Glomerular endothelial cell (primary cell): ENCODE measurements around the gene KIF5A. TPM values are rescaled to one million over a fixed set of nuclear protein-coding genes. Genes with fewer than 3 reads are reported as not detected.
"Not testable (repeated sequence)": the region's sequence is repeated elsewhere in the genome, so short reads cannot be mapped to it uniquely, and the experiment has no call there.

Experiments
- DNase-seq: peaks from one replicate; pipeline ENCODE4 v3.0.0-alpha.2; 2011; ENCODE audit warnings: low read depth, low spot score; ENCODE audit errors: extremely low read depth
- total RNA-seq: library from RNA; depleted of rRNA; stranded (reverse); fragments of >200 nt; gene quantifications from 2 replicates; pipeline ENCODE4 v1.2.3, GENCODE V29; 2015

The KIF5A gene
- total RNA-seq, 1 donor from 2014 or later: 0.06 TPM

GRCh38 chr12:57552835-57553313 is 3.0 kb downstream of the KIF5A start:
- no peak for DNase-seq

DNA sequence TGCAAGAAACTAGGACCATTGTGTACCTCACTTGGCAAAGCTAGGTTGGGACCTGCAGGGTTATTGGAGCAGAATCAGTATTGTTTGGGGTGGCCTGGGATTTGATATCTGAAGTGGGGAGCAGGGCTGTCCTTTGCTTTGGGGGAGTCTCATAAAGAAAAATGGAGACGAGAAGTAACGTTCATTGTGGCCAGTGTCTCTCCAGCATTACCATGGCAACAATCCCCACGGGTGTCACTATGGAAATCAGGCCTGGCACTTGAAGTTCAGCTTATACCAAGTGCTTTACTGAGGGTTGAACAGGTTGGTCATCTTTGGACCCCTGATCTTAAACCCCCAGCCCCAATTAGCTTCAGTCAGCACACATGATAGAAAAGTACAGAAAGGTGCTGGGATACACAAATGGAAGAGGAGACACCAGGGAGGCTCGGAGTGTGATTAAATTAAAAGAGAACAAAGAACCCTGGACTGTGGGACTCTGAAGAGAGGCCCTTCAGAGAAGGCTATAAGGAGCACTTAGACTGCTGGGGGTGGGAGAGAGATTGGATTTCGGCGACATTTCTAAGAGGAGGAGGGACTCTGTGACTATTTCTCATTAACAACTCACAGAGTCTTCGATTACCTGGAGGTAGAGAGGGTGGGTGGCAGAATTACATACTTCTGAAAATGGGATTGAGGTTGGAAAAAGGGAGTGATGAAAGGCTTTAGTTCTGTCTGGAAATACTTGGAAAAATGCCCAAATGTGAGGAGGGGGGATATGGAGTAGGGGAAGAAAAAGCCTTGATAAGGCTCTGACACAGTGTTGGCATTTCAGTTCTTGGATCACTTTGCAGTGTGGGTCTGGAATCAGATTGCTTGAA is 3.7 kb downstream of the KIF5A start:
- no peak for DNase-seq

DNA sequence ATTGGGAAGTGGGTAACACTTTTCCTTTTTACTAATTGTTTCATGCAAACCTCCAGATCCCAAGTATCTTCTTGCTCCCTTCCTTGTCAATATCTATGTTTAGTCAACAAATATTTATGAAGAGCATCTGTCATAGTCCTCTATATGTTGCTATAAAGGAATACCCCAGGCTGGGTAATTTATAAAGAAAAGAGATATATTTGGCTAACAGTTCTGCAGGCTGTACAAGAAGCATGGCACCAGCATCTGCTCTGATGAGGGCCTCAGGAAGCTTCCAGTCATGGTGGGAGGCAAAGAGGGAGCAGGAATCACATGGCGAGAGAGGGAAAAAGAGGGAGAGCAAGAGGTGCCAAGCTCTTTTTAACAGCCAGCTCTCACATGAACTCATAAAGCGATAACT is 4.6 kb downstream of the KIF5A start:
- DNase-seq: no peak

GRCh38 chr12:57554897-57555296 is 5.1 kb downstream of the KIF5A start:
- DNase-seq: no peak

- DNase-seq: no peak
Measured at GRCh38 chr12:57558864-57559263, 9.0 kb downstream of the KIF5A start.

DNA sequence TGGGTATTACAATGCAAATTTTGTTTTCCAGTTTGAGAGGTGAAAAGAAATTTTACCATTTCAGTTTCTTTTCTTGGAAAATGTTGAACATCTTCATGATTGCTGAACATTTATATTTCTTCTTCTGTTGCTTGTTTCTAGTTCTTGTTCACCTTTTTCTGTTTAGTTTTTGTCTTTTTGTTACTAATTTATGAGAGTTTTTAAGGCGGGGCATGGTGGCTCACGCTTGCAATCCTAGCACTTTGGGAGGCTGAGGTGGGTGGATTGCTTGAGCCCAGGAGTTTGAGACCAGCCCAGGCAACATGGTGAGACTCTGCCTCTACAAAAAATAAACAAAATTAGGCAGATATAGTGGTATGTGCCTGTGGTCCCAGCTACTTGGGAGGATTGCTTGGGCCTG is 10.7 kb downstream of the KIF5A start:
- no peak for DNase-seq

GRCh38 chr12:57561117-57561516 is 11.3 kb downstream of the KIF5A start:
- not testable (repeated sequence) for DNase-seq

DNA sequence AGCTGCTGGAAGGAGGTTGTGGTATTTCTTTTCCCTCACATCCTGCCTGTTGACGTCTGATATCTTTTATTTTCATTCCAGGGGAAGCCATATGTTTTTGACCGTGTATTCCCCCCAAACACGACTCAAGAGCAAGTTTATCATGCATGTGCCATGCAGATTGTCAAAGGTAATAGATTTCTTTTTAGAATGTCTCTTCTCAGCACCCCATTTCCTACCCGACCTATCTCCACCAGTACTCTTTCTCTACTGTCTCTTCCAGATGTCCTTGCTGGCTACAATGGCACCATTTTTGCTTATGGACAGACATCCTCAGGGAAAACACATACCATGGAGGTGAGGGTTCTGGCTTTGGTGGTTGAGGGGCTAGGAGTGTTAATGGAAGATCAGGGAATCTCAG is 13.5 kb downstream of the KIF5A start:
- DNase-seq: no peak

DNA sequence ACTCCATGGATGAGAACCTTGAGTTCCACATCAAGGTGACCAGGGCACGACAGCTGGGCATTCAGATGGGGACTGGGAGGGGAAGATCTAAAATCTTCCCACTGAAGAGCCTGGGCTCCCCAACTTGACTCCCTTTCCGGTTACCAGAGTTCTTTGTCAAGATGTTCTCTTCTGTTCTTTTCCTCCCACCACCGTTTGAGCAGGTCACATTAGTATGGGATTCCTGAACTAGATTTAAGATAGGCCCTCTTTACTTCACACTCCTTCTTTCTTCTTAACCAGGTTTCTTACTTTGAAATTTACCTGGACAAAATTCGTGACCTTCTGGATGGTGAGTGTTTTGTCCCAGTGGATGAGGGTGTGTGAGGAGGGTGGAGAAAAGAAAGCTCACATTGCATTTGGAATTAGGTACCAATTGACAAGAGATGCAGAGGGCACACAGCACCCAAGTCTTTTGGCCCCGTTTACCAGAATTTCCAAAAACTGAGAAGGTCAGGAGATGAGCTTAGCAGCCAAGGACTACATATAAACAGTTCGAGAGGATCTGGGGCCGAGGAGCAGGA is 14.4 kb downstream of the KIF5A start:
- DNase-seq: no peak

GRCh38 chr12:57568838-57569237 is 19.0 kb downstream of the KIF5A start:
- no peak for DNase-seq

DNA sequence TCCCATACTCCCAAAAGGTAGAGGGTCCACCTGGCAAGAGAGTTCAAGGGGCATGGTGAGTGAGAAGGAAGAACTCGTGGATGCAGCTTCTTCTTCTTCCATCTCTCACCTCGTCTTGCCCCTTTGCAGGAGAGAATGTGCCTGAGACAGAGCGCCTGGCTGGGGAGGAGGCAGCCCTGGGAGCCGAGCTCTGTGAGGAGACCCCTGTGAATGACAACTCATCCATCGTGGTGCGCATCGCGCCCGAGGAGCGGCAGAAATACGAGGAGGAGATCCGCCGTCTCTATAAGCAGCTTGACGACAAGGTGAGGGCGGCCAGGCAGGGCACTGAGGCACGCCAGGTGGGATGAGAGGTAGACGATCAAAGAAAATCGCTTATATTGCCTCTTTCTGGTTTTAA is 20.0 kb downstream of the KIF5A start:
- DNase-seq: no peak

DNA sequence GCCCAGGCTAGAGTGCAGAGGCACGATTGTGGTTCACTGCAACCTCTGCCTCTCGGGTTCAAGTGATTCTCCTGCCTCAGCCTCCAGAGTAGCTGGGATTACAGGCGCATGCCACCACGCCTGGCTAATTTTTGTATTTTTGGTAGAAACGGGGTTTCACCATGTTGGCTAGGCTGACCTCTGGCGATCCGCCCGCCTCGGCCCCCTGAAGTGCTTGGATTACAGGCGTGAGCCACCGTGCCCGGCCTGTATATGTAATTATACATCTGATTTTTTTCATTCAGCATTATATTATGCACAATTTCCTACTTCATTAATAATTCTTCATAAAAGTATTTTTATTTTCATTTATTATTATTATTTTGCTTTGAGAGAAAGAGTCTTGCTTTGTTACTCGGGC is 20.6 kb downstream of the KIF5A start:
- DNase-seq: not testable (repeated sequence)

- no peak for DNase-seq
Measured at GRCh38 chr12:57571926-57572762, 22.3 kb downstream of the KIF5A start.

GRCh38 chr12:57574795-57575194 is 25.0 kb downstream of the KIF5A start:
- no peak for DNase-seq

DNA sequence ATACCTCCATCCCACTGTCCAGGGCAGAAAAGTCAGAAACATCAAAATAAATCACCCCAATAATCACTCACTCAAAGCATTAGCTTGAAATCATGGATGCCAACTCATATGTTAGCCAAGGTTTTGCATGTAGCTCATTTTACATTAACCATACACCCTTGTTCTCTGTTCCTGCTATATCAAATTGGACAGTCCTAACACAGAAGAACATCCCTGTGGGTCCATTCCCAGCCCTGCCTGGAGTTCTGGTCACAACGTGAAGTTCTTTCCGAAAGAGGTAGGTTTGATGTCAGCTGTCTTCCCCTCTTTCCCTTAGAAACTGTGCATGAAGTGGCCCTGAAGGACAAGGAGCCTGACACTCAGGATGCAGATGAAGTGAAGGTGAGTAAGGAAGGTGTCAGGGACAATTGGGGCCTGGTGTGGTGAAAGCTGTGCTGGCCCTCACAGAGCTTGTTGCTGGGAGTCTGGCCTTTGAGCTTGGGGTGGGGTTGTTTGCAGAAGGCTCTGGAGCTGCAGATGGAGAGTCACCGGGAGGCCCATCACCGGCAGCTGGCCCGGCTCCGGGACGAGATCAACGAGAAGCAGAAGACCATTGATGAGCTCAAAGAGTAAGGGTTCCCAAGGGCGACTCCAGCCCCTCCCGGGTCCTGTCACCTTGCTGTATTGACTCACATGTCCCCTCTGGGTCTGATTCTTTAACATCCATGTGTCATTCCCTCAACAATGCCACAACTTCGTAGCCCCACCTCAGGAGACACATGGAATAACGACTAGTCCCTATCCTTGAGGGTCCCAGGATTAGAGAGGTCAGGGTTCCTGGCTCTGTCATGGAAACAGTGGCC is 26.1 kb downstream of the KIF5A start:
- DNase-seq: no peak

DNA sequence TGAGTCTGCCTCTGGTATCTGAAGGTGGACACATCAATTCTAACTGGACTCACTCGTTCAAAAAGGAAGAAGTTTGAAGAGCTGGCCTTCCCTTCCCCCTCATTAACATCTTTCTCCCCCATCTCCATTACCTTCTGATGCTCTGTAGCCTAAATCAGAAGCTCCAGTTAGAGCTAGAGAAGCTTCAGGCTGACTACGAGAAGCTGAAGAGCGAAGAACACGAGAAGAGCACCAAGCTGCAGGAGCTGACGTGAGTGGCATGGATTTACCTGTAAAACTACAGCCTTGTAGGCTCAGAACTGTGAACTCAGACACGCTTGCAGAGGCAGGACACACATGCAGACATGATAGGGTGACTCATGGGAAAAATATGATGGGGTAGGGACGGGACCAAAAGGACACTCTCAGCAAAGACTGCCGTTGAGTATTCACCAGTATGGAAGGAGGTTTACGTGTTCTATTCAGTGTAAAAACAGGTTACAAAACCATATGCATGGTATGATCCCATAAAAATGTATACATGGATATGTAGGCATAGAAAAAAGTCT is 26.8 kb downstream of the KIF5A start:
- DNase-seq: no peak

DNA sequence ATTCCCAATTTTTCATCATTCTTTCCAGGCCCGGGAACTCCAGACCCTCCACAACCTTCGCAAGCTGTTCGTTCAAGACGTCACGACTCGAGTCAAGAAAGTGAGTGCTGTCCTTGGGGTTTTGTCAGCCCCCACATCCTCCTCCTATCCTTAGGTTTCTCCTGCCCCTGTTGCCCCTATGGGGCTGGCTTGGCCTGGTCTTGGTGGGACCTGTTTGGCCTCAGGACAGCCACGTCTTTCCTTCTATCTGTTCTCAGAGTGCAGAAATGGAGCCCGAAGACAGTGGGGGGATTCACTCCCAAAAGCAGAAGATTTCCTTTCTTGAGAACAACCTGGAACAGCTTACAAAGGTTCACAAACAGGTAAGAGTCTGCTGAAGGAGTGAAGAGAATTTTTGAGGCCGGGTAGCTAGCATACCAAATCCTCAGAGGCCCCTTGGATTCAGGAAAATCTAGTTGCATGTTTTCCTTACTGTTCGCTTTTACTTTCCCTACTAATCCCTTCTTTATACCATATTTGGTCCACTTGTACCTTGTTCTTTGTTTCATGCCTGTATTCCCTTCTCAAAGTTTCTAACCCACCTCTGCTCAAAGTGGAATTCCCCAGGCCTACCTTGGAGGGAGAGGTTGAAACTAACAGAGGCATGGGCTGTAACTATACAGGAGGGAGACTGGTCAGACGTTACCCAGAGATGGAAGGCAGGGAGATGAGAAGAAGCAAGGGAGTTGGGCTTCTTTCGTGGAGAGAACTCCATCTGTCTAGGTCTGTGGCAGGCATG is 28.3 kb downstream of the KIF5A start:
- DNase-seq: no peak

DNA sequence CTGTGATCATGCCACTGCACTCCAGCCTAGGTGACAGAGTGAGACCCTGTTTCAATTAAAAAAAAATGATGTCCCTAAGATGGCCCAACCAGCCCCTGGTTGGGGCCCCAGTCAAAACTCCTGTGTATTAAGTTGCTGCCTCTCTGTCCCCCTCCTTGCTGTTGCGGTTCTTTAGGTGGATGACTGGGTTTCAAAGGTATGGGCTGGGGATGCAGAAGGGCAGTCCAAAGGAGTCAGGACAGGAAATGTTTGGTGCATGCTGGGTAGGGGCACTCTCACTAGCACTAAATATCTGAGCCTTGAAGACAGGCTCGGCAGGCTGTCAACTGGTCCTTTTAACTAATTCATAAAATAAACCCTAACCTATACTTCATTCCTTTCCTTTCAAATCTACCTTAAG is 29.2 kb downstream of the KIF5A start:
- DNase-seq: no peak

DNA sequence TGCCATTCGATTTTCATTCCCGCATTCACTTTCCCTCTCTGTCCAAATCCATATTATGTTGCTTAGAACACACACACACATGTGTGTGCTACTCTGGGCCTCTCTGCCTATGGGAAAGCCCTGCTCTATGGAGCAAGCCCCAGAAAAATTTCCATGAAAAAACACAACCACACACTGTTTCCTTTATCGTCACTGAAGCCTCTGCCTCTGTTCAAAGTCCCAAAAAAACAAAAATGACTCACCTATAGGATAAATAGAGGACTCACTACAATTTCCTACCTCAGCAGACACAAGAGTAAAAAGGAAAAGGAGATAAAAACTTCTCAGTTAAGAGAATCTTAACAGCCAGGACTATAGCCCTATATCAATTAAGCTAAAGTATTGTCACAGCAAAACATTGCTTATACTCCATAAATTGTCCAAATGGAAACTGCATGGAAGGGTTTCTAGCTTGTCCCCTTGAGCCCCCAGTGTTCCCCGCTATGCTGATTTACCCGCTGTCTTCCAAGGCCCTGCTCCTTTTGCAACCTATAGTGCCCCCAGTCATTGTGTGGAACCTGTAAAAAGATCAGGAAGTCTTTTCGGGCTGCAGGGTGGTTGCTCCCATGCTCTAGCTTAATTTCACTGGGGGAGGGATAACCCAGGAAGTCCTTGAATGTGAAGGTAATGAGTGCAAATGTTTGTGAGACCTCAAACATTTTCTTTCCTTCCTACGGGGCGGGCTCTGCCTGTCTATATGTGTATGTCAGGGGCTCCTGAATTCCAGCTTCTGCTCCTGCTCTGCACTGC is 30.0 kb downstream of the KIF5A start:
- no peak for DNase-seq
